NCI-H187 treated with DMSO at 0.1 percent for 48 hours (cell line): Measurements from ENCODE around the gene RIMBP3C.
"Not testable (repeated sequence)": the region's sequence is repeated elsewhere in the genome, so short reads cannot be mapped to it uniquely, and the experiment has no call there.

Experiments used
- DNase-seq: peaks from one replicate; lab custom pipeline; 2025; lab: John Stamatoyannopoulos, UW

Gene RIMBP3C, protein sequence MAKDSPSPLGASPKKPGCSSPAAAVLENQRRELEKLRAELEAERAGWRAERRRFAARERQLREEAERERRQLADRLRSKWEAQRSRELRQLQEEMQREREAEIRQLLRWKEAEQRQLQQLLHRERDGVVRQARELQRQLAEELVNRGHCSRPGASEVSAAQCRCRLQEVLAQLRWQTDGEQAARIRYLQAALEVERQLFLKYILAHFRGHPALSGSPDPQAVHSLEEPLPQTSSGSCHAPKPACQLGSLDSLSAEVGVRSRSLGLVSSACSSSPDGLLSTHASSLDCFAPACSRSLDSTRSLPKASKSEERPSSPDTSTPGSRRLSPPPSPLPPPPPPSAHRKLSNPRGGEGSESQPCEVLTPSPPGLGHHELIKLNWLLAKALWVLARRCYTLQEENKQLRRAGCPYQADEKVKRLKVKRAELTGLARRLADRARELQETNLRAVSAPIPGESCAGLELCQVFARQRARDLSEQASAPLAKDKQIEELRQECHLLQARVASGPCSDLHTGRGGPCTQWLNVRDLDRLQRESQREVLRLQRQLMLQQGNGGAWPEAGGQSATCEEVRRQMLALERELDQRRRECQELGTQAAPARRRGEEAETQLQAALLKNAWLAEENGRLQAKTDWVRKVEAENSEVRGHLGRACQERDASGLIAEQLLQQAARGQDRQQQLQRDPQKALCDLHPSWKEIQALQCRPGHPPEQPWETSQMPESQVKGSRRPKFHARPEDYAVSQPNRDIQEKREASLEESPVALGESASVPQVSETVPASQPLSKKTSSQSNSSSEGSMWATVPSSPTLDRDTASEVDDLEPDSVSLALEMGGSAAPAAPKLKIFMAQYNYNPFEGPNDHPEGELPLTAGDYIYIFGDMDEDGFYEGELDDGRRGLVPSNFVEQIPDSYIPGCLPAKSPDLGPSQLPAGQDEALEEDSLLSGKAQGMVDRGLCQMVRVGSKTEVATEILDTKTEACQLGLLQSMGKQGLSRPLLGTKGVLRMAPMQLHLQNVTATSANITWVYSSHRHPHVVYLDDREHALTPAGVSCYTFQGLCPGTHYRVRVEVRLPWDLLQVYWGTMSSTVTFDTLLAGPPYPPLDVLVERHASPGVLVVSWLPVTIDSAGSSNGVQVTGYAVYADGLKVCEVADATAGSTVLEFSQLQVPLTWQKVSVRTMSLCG (N-terminal part only)

DNA sequence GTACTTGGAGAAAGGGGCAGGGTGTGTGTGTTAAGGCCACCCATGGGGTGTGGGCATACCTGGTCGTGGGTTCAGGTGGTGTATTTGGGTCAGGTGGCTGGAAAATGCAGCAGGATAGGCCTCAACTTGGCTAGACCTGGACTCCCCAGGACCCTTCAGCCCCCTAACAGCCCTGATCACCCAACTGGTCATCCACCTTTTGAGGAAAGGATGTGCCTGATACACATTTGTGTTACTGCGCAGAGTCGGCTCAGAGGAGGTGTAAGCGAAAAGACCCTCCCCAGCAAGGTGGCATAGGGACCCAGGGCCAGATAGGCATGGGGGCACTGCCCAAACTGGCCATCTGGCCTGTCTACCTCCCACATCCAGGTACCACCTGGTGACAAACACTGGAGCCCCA, at the start of gene RIMBP3C:
TSS of gene RIMBP3C (minus strand) at position 101 of the 400 bp plus-strand sequence. CDS start 485 bp downstream, outside the sequence.
- DNase-seq: not testable (repeated sequence)

DNA sequence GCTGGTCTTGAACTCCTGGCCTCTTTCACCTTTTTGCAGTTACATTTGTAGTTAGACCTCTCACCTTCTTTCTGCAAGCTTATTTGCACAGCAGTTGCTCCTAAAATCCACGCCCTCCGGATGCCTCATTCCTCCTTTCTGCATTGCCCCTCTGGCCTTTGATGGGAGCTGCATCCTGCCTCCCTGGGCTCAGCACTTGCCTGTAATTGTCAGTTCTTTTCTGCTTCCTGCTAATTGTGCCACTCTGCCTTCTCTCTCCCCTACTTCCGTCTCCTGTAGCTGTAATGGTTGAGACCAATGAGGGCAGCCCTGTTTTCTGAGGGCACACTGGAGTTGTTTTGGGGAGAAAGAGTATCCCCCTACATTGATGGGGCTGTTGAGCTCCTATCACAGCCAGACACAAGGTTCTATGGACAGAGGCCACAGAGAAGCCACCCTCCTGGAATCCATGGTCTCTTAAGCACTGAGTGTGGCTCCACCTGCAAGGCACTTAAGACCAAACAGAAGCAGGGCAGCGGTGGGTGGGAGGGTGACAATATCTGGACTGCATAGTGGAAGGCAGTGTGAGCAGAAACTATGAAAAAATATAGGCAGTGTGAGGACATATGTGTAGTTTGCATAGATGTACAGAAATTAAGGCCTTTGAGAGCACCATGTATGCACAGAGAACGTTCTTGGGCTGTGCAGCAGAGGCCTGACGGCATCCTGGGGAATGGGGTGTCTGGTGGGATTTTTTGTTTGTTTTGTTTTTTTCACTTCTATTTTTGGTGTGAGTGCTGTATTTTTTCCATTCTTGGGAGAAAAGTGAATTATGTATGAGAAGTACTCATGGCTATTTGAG, 48.0 kb upstream of the RIMBP3C start:
- no peak for DNase-seq

DNA sequence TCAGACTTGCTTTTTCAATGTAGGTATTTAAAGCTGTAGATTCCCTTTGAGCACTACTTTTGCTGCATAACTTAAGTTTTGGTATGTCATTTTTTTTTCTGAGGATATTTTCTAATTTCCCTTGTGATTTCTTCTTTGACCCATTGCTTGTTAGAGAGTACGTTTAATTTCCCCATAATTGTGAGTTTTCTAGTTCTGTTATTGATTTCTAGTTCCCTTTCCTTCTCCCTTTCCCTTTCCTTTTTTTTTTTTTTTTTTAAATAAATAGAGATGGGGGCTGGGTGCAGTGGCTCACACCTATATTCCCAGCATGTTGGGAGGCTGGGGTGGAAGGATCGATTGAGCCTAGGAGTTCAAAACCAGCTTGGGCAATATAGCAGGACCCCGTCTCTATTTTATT, 47.0 kb upstream of the RIMBP3C start:
- no peak for DNase-seq

DNA sequence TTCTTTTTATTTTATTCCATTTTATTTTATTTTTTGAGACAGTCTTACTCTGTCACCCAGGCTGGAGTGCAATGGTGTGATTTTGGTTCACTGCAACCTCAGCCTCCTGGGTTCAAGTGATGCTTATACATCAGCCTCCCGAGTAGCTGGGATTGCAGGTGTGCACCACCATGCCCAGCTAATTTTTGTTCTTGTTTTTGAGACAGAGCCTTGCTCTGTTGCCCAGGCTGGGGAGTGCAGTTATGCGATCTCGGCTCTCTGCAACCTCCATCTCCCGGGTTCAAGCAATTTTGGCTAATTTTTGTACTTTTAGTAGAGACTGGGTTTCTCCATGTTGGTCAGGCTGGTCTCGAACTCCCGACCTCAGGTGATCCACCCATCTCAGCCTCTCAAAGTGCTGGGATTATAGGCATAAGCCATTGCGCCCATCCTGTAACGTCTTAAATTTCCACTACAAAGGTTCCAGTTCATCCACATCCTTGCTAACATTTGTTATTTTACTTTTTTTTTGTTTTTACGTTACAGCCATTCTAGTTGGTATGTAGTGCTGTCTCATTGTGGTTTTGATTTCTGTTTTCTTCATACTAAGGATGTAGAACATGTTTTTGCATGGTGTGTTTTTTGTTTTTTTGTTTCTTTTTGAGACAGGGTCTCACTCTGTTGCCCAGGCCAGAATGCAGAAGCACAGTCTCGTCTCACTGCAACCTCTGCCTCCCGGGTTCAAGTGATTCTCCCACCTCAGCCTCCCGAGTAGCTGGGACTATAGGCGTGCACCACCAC, 45.3 kb upstream of the RIMBP3C start:
- DNase-seq: not testable (repeated sequence)

DNA sequence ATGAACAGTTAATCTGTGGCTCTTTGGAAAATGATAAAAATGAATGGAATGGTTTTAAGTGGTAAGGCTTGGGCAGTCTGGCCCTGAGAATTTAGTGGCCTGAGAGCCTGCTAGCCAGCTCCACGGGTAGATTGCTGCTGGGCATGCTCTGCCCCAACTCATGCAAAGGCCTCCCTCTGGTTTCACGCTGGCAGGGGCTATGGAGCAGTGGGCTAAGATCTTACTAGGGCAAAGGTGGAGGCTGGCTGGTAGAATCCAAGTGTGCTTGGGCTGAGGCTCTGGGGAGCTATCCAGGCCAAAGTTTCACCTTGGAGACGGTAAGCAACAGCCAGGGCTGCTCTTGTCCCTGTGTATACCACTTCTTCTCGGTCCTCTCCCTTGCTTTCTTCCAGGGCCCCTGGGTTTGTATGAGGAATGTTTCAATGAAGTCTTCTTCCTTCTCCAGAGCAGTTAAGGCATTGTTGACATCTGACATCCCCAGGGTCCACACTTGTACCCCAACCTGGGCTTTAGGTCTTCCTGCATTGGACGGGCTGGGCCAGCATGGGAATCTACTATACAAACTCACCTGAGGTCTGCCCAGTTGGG, 43.7 kb upstream of the RIMBP3C start:
- no peak for DNase-seq

DNA sequence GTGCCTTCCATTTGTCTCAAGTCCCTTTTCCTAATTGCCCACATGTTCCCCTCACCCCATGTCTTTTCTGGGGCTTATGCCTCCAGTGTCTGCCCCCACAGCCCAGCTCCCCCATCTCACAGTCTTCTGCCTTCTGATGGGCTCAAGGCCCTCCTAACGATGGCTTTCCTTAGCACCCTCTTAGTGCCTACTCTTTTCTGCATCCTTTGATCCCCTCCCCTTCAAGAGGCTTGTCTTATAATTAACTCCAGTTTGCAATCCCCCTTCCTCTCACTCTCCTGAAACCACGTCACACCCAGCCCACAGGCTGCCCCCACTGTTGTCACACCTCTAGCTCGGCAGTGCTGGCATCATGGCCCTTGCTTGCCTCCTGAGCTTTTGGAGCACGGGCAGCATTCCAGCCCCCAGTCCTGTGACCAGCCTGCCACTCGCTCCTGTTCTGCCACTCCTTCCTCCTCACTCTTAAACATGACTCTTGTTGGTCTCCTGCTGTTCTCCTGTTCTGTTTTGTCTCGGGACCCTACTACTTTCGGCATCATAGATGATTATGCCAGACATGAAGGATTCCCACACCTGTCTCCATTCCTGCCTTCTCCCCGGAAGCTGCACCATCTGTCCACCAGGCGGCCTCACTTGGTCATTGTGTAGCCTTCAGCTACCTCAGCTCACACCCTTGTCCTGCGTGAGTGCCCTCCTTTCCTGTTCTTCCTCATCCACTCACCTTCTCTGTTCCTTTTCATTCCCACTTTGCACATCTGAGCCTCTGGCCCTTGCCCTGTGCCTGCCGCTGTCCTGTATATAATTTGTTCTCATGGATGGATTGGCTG, 42.4 kb upstream of the RIMBP3C start:
- no peak for DNase-seq

DNA sequence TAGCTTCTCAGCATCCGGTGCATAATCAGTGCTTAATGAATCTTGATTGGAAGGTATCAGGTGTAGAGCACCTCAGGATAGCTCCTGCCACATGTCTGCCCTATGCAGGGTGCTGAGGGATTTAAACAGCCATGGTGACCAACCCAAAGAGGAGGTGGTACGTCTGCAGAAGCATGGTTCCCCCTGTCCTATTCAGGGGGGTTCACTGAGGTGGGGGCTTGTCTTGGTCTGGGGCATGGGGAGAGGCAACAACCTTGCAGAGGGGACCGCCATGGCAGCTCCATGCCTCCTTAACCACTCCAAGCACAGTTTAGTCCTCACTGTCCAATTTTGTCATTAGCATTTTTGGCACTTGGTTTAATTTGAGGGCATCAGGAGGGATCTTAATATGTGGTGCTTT, 41.2 kb upstream of the RIMBP3C start:
- DNase-seq: no peak

DNA sequence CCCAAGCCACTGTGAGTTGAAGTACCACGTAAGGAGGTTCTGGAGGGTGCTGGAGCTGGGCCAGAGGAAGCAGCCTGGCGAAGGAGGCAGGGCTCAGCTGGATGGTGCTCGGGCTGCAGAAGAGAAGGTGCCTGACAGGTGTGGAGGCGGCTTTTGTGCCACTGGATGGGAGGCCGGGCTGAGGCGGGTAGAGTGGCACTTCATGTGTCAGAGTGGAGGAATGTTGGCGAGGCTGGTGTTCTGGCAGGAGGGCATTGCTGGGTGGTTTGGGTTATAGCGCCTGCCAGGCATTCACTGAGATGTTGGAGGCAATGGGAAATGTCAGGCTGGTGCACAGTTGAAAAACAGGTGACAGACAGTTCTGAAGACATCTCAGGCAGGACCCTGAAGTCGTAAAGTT, 40.4 kb upstream of the RIMBP3C start:
- no peak for DNase-seq

DNA sequence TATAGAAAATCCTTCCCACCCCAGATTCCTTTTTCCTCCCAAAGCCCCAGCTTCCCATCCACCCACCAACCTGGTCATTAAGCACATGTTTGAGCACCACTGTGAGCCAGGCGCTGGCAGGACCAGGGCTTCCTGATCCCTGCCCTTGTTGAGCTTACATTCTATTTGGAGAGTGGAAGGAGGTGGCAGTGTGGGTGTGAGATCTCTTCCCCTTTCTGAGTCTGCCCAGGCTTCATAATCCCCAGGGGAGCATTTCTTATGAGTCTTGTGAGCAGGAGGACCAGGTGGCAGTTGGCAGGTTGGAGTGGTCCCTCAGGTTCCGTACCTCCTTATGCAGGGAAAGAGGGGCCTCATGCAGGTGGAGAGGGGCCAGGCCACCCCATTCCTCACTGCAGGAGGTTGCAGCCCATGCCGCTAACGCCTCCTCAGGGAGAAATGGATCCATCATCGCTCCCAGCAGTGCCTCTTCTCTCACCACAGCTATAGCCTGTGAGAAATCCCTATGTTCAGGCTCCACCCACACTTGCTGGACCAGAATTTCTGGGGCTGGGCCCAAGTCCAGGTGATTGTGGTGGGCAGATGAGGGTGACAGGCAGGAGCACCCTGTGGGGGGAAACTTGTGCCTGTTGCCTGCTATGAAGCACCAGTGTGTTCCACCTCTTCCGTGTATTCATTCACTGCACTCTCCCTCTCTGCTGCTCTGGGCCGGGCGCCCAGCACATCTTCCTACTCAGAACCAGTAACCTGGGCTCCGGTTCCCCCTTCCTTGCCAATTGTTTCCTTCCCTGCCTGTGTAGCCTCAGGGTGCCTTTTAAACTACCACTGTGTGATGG, 39.8 kb upstream of the RIMBP3C start:
- no peak for DNase-seq

DNA sequence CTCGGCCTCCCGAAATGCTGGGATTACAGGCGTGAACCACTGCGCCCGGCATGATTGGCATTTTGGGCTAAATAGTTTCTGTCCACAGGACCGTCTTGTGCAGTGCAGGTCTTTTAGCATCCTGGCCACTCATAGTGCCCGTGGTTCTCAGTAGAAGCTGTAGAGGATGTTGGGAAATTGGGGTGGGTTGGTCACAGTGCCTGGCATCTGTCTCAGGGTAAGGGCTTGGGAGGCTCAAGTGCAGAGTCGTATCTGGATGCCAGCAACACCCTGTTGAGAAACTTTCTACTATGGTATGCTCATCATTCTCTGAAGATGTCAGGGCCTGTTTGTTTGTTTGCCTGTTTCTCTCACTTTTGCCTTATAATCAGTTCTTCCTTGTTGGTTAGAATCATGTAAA, 38.1 kb upstream of the RIMBP3C start:
- no peak for DNase-seq

DNA sequence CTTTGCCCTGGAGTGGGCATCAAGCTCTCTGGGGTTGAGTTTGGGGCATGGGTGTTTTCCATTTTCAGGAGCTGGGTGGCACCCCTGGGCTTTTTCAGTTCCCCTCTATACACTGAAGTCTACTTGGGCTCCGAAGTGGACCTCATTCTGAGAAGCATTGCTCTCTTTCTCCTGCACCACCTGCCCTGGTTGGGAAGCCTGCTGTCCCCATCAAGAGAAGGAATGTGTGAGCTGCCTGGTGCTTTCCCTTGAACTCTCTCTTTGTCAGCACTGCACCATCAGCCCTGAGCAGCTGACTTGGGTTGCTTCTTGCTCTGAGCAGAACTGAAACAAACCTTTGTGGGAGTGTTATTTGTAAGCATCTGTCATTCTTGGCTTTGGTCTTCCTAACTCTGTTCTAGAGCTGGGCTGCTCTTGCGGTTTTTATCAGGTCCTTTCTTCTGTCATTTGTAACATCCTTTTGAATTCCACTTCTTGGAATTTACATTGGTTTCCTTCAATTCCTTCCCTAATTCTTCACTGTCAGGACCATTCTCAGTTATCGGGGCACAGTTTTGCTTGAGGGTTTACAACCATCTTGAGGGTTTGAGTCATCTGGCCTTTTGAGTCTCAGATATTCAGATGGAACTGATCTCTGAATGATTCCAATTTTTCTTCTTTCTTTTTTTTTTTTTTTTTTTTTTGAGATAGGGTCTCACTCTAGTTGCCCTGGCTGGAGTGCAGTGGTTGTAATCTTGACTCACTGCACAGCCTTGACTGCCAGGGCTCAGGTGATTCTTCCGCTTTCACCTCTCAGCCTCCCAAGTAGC, 36.7 kb upstream of the RIMBP3C start:
- DNase-seq: no peak

DNA sequence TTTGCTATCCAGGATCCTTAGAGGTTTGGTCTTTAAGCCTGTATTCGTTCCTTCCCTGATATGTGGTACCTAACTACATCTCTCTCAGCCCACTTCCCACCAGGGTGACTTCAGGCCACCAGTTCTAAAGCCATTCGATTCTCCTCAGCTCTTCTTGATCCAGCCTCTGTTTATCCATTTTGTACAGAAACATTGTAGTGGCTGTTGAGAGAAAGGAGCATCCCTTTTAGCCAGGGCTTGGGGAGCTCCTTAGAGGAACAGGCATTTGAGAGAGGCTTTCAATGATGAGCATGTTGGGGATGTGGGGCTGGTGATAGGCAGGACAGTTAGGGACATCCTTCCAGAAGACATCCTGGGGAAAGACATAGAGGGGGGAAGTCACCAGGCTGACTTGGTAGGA, 34.1 kb upstream of the RIMBP3C start:
- no peak for DNase-seq

DNA sequence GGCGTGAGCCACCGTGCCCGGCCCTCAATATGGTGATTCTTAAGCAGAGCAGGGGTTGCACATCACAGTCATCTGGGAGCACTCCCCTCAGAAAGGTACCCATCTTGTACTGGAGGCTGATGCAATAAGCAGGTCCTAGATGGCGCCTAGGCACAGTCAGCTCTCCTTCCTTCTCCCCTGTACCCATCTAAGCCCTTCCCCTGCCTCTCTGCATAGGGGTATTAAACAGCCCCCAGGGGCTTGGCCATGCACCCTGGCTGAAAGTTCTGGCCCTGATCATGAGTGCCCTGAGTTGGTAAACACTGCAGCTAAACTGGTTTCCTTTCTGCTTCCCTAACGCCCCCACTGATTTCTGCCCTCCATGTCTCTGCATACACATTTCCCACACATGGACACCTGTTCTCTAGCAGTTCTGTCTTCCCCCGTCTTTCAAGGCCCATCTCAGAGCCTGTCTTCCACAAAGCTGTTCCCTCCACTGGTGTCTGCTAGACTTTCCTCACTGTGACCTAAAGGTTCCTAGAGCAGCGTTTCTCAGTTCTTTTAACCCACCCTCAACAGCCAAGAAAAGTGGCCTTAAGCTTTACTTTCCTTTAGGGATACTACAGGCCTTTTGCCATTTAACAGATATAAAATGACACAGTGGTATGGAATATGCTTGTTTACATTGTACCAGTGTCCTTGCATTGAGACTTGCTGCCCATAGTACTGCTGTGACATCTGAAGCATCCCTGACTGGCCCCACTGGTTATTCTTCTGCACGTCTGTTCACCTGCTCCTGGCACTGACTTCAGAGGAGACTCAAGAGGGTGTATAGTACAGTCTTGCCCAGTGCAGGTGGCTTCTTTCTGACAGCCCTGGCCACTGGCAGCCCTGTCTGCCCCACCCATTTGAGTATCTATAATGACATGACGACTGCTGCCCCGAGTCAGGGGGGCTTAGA, 31.8 kb upstream of the RIMBP3C start:
- no peak for DNase-seq

DNA sequence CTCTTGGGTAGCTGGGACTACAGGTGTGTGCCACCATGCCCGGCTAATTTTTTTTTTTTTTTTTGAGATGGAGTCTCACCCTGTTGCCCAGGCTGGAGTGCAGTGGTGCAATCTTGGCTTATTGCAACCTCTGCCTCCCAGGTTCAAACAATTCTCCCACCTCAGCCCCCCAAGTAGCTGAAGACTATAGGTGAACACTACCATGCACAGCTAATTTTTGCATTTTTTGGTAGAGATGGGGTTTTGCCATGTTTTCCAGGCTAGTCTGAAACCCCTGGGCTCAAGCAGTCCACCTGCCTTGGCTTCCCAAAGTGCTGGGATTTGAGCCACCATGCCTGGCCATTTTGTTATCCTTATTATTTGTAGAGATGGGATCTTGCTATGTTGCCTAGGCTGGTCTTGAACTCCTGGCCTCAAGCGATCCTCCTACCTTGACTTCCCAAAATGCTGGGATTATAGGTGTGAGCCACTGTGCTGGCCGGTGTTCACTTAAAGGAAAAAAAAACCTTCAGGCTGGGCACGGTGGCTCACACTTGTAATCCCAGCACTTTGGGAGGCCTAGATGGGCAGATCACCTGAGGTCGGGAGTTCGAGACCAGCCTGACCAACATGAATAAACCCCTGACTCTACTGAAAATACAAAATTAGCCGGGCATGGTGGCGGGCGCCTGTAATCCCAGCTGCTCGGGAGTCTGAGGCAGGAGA, 29.9 kb upstream of the RIMBP3C start:
- DNase-seq: not testable (repeated sequence)

DNA sequence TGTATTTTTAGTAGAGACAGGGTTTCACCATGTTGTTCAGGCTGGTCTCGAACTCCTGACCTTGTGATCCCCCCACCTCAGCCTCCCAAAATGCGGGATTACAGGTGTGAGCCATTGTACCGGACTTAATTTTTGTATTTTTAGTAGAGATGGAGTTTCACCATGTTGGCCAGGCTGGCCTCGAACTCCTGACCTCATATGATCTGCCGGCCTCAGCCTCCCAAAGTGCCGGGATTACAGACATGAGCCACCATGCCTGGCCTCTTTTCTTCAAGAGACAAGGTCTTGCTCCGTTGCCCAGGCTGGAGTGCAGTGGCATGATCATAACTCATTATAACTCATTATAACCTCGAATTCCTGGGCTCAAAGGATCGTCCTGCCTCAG, 29.4 kb upstream of the RIMBP3C start:
- not testable (repeated sequence) for DNase-seq

DNA sequence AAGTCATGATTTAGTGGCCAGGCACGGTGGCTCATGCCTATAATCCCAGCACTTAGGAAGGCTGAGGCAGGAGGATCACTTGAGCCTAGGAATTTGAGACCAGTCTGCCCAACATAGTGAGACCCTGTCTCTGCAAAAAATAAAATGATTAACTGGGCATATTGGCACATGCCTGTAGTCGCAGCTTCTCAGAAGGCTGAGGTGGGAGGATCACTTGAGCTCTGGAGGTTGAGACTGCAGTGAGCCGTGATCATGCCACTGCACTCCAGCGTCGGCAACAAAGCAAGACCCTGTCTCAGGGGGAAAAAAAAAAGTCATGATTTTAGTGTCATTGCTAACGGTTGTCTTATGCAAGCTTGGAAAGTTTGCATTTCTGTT, 28.2 kb upstream of the RIMBP3C start:
- no peak for DNase-seq
